Measurements from ENCODE around the gene CASS4. TPM values are rescaled to one million over a fixed set of nuclear protein-coding genes. Genes with fewer than 3 reads are reported as not detected.

CASS4 gene
- total RNA-seq, 1 experiment from 2014 or later: not detected

DNA sequence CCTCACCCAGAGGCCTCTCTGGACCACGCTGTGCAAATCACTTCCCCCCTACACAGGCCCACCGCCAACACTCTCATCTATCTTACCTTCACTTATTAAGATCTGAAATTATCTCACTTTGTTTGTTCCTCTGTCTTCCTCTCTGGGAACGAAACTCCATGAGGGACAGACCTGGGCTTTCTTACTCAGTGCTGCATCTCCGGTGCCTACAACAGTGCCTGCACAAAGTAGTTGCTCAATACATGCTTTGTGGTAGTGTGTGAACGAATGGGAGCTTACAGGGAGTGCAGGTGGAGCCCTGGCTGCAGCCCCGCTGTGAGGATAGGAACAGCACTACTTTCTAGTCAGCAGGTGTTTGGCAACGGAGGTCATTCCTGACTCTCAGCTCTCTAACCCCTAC is 5.3 kb downstream of the CASS4 start:
- no peaks in the 10 kb centered on the region; the same call in 1 of the 2 replicates for H3K4me1 ChIP-seq (ENCODE audit: insufficient read depth, low read length)
- Mint-ChIP-seq H3K36me3 (ENCODE audit: insufficient read depth in 1 of 3, low read depth in 3 of 3) (no peaks in the 10 kb centered on the region), H3K4me1 (peaks cover 2 to 4% of the 10 kb centered on the region in 2 experiments; a peak in 3 of 4 replicates), H3K4me3 (no peak overlapping the region), H3K27me3 (ENCODE audit: low read depth) (peaks cover 39% of the 10 kb centered on the region), H3K27ac (no peak overlapping the region), H3K9me3 (no peaks in the 10 kb centered on the region)
- no peaks in the 10 kb centered on the region for H3K23me2 ChIP-seq (ENCODE audit: insufficient read length, low read depth, low read length, poor library complexity, severe bottlenecking)
- WGBS (ENCODE audit: extremely low coverage, insufficient read length, low lambda C conversion rate): no CpG with 5 or more reads among the region's 7 CpGs
- no peak overlapping the region for H2BK15ac ChIP-seq (ENCODE audit: low read depth, low read length)
- H2AFZ ChIP-seq (ENCODE audit: low read length): no peak overlapping the region
- no peak overlapping the region for H2BK120ac ChIP-seq (ENCODE audit: low read depth, low read length, poor library complexity, severe bottlenecking)
- no peak for DNase-seq
- H2BK12ac ChIP-seq (ENCODE audit: insufficient read length, low read depth, low read length): no peak overlapping the region
- H3K14ac ChIP-seq (ENCODE audit: insufficient read depth, low read length): no peak overlapping the region; the same call in 1 of the 2 replicates
- H2BK5ac ChIP-seq (ENCODE audit: insufficient read length, low read length): no peak overlapping the region
- no peaks in the 10 kb centered on the region for H4K20me1 ChIP-seq (ENCODE audit: control insufficient read depth, insufficient read depth, insufficient read length)
- no peak overlapping the region for H4K91ac ChIP-seq (ENCODE audit: insufficient read length, low read depth, low read length)
- no peaks in the 10 kb centered on the region for H3K79me1 ChIP-seq (ENCODE audit: insufficient read depth, low read depth, low read length, poor library complexity, severe bottlenecking)
- H3K9ac ChIP-seq (ENCODE audit: extremely low read depth, insufficient read length, low read length): no peak overlapping the region
- H3K4me2 ChIP-seq (ENCODE audit: insufficient read depth, insufficient read length, low read length): no peak overlapping the region
- no peak overlapping the region for H2AK5ac ChIP-seq (ENCODE audit: insufficient read length, low read length)
- no peaks in the 10 kb centered on the region for H3K9me3 ChIP-seq (ENCODE audit: control insufficient read depth, low read depth, low read length)
- no peak overlapping the region for H3T11ph ChIP-seq (ENCODE audit: low read length)
- H4K5ac ChIP-seq (ENCODE audit: insufficient read length, low read depth, low read length): no peak overlapping the region
- no peak overlapping the region for H3K23ac ChIP-seq (ENCODE audit: insufficient read length, low read depth, low read length)
- no peaks in the 10 kb centered on the region for H3K79me2 ChIP-seq (ENCODE audit: insufficient read depth, low read length)
- H3K4ac ChIP-seq (ENCODE audit: low read depth, low read length): no peak overlapping the region
- no peak overlapping the region for H4K8ac ChIP-seq (replicated peaks; ENCODE audit: insufficient read length, low read depth, low read length)
- TF ChIP-seq CTCF (conservative IDR thresholded peaks at IDR 0.05): no peak
- no peaks in the 10 kb centered on the region; the same call in 1 of the 2 replicates for H3K27me3 ChIP-seq (ENCODE audit: insufficient read depth, low read length)
- no peak overlapping the region for H3K56ac ChIP-seq (ENCODE audit: insufficient read length, low read depth, low read length)
- no peak overlapping the region for H3K27ac ChIP-seq (ENCODE audit: insufficient read length, low read depth, low read length)
- no peak overlapping the region for H2BK20ac ChIP-seq (ENCODE audit: low read depth, low read length, poor library complexity, severe bottlenecking)
- H3K18ac ChIP-seq (ENCODE audit: insufficient read length, low read depth, low read length): no peak overlapping the region
